Measurements from ENCODE around the gene TBC1D5. TPM values are rescaled to one million over a fixed set of nuclear protein-coding genes. Genes with fewer than 3 reads are reported as not detected.

Gene TBC1D5
- polyA plus RNA-seq, 5 donors = 36.0 to 55.2 (median 54.0) TPM

- no peak for DNase-seq
Measured at GRCh38 chr3:17181413-17181907, 561.0 kb downstream of the TBC1D5 start.

DNA sequence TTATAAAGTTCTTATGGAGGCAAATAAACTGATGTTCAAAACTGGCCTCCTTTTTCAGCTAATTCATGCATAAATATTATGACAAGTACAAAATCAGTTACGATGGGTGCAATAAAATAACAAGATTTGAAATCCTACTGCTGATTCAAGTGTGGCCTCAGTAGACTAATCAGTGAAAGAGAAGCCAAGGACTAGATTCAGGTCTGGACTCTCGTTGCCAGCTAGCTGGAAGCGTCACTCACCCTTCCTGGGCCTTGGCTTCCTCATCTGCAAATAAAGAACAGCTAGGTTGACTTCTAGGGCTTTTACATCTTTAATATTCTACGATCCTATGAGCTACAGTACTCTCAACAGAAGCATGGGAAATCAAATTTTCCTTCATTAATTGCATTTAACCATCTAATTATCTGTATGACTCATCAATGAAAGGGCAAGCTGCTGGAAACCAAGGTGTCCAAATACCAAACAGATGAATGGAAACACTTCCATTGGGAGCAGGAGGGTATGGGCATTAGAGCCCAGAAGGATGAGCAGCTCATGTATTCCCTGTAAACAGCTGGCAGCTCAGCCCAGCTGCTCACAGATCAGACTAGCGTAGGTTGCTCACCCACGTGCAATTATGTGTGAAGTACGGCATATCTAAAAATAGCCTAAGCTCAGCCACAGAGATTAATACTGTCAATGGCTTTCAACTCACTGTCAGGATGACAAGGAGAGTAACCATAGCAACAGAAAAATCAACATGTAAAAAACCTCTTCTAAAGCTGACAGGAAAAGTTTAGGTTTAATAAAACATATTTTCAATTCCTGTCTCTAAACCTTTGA lies 562.8 kb downstream of the TBC1D5 start:
- DNase-seq = no peak

DNA sequence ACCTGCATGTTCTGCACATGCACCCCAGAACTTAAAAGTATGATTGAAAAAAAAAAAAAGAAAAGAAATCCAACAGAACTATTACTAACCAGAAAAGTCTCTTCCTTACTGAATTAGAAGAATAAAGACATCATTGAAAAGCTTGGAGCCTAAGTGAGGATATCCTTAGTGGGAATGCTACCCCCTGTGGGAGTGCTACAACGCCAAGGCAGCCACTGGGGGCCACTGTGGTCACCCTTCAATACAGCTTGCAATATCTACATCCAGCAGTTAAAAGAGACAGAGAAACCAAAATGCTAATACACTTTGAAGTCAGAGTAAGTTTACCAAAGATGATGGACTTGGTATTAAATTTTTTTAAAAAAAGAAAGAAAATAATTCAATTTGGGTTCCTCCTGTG lies 565.7 kb downstream of the TBC1D5 start:
- no peak for DNase-seq

DNA sequence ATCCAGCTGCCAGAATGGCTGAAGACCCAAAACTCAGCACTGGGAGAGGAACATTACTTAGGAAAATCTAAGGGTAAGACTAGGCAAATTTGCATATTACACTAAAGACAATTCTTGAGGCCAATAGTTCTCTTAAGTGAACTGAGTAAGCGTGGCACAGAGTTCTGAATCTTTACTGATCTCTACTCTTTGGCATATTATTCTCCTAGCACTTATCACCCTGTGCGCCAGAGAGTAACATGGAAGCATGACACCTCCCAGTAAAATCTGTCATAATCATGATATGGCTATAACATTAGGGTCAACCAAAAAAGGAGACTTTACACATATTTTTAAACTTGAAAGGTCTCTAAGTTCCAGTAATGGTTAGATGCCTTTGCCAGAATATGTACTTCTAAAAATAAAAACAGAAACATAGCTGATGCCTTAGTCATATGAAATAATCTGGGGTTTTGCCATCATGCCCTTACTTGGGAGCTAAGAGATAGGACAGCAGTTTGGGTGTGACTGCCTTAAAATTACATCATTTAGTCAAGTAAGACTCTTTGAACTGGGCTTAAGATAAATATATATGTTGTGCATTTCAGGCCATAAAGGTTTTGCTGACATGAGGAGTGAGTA lies 567.1 kb downstream of the TBC1D5 start:
- DNase-seq = no peak

GRCh38 chr3:17166369-17166768 lies 576.1 kb downstream of the TBC1D5 start:
- DNase-seq = no peak

DNA sequence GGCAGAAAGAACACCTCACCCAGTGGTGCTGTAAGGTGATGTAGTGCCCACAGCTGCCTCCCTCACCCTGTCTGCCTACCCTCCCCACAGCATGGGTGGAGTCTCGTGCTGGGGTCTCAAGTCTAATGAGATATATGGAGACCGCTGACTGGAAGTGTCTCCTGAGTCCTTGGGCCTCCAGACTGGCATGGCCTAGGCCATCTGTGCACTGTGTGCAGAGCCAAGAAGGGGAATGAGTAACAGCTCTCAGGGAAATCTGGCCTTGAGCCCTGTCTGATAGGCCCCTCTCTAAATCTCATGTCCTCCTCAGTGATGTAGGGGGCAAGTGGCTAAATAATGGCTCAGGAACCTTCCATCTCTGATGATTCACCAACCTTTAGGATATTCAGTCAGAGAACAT lies 580.3 kb downstream of the TBC1D5 start:
- DNase-seq = no peak

GRCh38 chr3:17160597-17160996 lies 581.8 kb downstream of the TBC1D5 start:
- no peak for DNase-seq

- no peak for DNase-seq
Measured at GRCh38 chr3:17158941-17159682, 583.3 kb downstream of the TBC1D5 start.

DNA sequence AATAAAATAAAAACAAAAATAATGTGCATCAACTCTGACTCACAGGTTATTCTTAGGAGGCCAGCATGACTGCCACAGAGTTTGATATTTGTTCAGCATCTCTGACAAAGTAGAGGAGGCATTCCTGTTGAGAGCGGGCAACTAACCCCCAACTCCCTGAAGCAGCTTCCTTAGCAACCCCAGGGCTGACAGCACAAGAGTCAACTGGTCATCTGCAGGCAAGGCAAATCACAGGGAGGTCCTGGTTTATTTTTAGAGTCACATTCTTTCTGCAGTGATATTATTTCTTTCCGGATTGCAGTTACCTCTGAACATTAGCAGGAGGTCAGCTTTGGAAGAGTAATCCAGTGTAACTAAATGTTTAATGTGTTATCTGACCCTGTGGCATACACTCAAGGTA lies 584.7 kb downstream of the TBC1D5 start:
- DNase-seq = no peak

GRCh38 chr3:17156864-17157263 lies 585.6 kb downstream of the TBC1D5 start:
- no peak for DNase-seq

GRCh38 chr3:17155951-17156350 lies 586.5 kb downstream of the TBC1D5 start:
- DNase-seq = no peak

- DNase-seq = no peak
Measured at GRCh38 chr3:17154941-17155340, 587.5 kb downstream of the TBC1D5 start.

- no peak for DNase-seq
Measured at GRCh38 chr3:17154221-17154620, 588.2 kb downstream of the TBC1D5 start.

DNA sequence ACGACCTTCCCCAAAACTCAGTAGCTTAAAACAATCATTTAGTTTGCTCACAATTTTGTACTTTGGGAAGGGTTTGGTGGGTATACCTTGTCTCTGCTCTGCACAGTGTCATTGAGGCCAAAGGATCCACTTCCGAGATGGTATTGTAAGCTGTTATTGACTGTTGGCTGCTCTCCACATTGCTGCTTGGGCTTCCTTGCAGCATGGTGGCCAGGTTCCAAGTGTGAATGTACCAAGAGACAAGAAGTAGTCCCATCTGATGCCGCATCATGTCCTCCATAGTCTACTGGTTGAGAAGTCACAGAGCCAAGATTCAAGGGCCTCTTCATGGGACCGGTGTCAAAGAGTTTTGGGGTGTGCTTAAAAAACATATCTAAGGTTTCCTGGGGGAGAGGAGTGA lies 589.2 kb downstream of the TBC1D5 start:
- no peak for DNase-seq

- no peak for DNase-seq
Measured at GRCh38 chr3:17151598-17152373, 590.6 kb downstream of the TBC1D5 start.

DNA sequence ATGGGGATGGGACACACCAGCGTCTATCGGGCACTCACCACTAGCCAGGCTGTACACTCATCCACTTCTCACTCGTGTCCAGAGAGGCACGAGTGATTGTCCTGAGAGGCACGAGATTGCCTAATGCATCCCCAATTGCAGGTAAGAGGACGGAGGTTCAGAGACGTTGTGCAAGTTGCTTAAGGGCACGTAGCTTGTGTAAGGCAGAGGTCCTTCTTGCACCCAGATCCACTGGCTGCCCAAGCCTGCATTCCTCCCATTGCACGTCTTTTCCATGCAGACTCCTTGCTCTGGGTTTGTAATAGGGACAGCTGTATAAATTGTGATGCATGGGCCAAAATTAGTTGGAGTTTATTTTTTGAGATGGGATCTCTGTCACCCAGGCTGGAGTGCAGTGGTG lies 593.4 kb downstream of the TBC1D5 start:
- DNase-seq = no peak

GRCh38 chr3:17144665-17144993 lies 597.8 kb downstream of the TBC1D5 start:
- DNase-seq = no peak

- no peak for DNase-seq
Measured at GRCh38 chr3:17143893-17144664, 598.4 kb downstream of the TBC1D5 start.

DNA sequence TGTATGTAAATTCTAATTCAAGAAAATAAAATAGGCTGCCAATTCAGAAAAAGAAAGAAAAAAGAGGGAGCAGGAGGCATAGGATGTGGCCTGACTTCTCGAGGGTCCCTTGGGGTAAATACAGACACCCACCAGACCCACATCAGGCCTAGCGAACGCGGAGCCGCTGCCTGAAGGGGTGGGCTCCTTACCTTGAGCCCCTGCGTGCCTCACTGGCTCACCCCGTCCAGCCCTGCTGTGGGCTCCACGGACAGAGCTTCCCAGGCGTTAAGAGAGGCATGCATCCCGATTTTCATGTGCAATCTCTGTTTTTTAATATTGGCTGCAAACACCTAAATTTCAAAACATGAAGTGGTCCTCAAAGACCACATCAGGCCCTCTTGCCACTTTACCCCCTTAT lies 599.9 kb downstream of the TBC1D5 start:
- DNase-seq = no peak

DNA sequence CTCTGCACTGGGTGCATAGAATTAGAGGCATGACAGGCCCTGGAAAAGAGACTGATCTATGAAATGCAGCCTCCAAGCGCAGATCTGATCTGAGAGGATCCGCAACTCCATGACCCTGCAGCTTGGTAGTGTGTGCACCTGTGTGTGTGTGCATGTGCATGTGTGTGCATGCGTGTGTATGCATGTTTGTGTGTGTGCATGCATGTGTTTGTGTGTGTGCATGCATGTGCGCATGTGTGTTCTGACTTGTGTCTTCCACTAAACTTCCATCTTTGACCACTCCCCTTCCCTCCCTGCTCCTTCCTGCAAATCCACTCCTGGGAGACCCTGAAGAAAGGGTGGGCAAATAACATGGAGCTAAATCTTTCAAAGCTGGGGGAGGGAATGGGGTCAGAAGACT lies 600.7 kb downstream of the TBC1D5 start:
- DNase-seq = no peak

Measured in right lung (tissue), 5 donors.